NCI-H2081 (cell line): ENCODE measurements around the gene PSIP1.
"Not testable (repeated sequence)": the region's sequence is repeated elsewhere in the genome, so short reads cannot be mapped to it uniquely, and the experiment has no call there.

ENCODE experiments used
- DNase-seq, 2 experiments: peaks; one replicate each; lab custom pipeline; 2025; lab: John Stamatoyannopoulos, UW

PSIP1 gene

GRCh38 chr9:15430920-15431844, 79.6 kb downstream of the PSIP1 start:
- peak; percentile 32 to 42 for DNase-seq

DNA sequence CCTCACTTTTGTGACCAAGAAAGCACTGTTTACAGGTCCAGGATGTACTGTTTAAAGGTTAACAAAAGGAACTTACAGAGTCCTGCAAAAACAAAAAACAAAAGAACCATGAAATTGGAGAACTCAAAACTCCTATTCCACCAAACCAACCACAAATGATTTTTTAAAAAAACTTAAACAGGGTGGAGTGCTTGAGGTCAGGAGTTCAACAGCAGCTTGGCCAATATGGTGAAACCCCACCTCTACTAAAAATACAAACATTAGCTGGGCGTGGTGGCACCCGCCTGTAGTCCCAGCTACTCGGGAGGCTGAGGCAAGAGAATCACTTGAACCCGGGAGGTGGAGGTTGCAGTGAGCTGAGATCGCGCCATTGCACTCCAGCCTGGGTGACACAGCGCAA, 83.1 kb downstream of the PSIP1 start:
- DNase-seq, result not testable (repeated sequence)

DNA sequence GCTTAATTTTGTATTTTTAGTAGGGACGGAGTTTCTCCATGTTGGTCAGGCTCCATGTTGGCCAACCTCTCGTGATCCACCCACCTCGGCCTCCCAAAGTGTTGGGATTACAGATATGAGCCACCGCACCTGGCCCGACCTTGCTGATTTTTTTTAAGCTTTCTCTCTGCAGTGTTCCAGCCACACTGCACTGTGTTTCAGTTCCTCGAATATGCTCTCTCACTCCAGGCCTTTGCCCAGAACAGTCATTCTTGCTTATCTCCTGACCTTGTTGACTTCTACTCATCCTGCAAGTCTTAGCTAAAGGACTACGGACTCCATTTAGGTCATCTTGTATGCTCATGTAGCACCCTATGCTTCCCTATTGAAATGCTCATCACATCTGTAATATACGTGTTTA, 84.8 kb downstream of the PSIP1 start:
- no peak for DNase-seq

DNA sequence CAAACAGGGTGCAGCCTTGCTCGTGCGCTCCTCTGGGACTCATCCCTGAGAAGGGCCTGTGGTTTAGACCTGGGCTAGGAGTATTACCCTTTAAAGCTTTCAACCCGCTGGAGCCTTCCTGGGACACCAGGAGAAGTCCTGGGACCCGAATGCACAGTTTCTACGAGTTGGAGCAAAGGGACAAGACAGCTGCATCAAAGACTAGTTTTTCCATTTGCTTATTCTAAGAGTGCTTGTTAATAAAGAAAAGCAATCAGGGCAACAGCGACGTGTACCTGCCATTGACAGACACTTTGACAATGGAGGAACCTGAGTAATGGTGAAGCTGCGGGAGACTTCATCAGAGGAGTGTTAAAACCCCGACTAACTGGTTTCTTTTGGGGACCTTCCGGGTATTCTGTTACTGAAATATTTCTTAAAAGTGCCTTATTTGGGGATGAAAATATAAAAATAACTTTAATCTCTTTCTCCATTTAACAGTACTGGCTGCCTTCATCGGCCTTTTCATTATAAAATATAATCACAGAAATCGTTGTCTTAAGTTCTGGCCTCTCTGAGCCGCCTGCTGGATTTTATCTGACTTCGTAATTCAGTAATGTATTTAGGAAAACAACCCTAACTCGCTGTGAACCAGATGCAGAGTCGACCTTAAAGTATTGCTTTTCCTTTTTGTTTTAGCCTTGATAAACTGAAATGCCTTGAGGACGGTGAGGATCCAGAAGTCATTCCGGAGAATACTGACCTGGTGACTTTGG, 87.4 kb downstream of the PSIP1 start:
- DNase-seq, result peak; percentile 12 to 53

DNA sequence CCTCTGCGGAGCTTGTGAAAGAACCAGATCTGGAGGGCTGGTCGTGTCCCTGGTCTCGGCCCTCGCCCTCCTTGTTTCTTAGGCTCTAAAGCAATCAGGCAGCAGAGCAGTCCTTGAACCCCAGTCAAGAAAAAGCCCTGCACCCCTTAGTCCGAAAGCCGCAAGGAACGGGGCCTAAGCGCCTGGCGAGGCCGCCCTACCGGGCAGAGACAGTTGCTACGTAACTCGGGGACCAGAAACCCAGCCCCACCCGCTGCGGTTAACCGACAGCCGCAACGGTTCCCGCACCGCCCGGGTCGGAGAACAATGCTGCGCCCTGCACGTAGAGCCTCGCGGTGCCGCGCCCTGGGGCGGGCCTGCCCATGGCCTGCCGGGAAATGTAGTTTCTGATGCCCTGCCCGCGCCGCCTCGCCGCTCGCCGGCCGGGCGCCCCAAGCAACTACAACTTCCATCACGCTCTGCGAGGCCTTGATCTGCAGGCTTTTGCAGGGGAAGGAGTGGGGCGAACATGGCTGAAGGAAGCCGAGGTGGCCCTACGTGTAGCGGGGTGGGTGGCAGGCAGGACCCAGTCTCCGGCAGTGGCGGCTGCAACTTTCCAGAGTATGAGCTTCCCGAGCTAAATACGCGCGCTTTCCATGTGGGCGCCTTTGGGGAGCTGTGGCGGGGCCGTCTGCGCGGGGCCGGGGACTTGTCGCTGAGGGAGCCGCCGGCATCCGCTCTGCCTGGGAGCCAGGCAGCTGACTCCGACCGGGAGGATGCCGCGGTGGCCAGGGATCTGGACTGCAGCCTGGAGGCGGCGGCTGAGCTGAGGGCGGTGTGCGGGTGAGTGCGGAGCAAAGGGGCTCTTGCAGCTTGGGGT, 88.2 kb downstream of the PSIP1 start, which contains the start of gene SNAPC3:
Gene SNAPC3, plus strand, starts transcription at position 505 of the 859 bp plus-strand sequence. Its CDS starts 4 bp downstream, at position 509.
- peak; percentile 98 to 99 for DNase-seq

- DNase-seq, result no peak
Observed at GRCh38 chr9:15421990-15422371, 88.8 kb downstream of the PSIP1 start.

- DNase-seq, result peak in 1 of 2 experiments; percentile 37
Observed at GRCh38 chr9:15421532-15421931, 89.2 kb downstream of the PSIP1 start.

- no peak for DNase-seq
Observed at GRCh38 chr9:15420796-15421195, 90.0 kb downstream of the PSIP1 start.

- no peak for DNase-seq
Observed at GRCh38 chr9:15417626-15418025, 93.1 kb downstream of the PSIP1 start.

DNA sequence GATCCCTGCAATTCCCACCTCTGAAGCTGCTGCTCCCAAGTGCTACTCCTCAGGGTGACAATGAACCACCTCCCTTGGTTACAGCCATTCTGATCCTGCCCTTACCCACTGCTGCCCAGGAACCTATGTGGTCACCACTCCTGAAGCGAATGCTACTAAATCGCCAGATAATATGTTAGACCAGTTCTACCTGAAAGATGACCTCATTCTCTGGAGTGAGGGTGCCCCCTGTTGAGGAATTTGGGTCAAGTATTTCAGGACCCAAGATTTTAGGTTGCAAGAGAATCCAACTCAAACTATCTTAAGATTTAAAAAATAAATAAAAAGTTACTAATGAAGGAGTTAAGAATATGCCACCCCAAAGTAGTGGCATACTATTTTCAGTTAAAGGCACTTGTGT, 93.9 kb downstream of the PSIP1 start:
- DNase-seq, result peak; percentile 6 to 46
